CD4-positive, alpha-beta T cell (primary cell): ENCODE data around the gene DUSP19. TPM values are rescaled to one million over a fixed set of nuclear protein-coding genes. Genes with fewer than 3 reads are reported as not detected.
A peak's percentile ranks its signal among the peaks of the same experiment; 100 is the strongest.
"Not testable (repeated sequence)": the region's sequence is repeated elsewhere in the genome, so short reads cannot be mapped to it uniquely, and the experiment has no call there.

Experiments
- ATAC-seq: fragments of 200-7000 bp; cut with Tn5 transposase; one replicate; pipeline ENCODE4 v1.10.0; 2022; ENCODE audit warnings: mild to moderate bottlenecking; ENCODE audit not compliant: poor library complexity
- CTCF ChIA-PET: fragments of 350-600 bp; sonication (Branson Sonifier 250); formaldehyde crosslinking; loops from one replicate; lab custom pipeline; 2021; ENCODE audit warnings: antibody characterized with exemption, inconsistent platforms; lab: Charles Lee
- POLR2A ChIA-PET: fragments of 350-600 bp; sonication (Branson Sonifier 250); formaldehyde crosslinking; loops from one replicate; lab custom pipeline; 2021; ENCODE audit warnings: antibody characterized with exemption, inconsistent platforms; lab: Charles Lee
- DNase-seq, 14 experiments: peaks; one replicate each; pipeline ENCODE4 v3.0.0-alpha.2; 2013 to 2020; ENCODE audit warnings: mixed read lengths in 2 of 14
- H3K27ac ChIP-seq, 2 donors: one replicate each; pipeline versions ENCODE4 v1.5.1 to v1.7.0; 2013; ENCODE audit warnings: low read length in 2 of 2, low read depth in 1 of 2, mild to moderate bottlenecking in 1 of 2
- H3K27me3 ChIP-seq, 2 experiments: 1 replicate in 1 of 2; 2 replicates in 1 of 2; pipeline versions ENCODE4 v1.6.1 to v1.7.0; 2013; ENCODE audit warnings: low read length in 2 of 2, control low read depth in 1 of 2, mild to moderate bottlenecking in 1 of 2, moderate library complexity in 1 of 2; ENCODE audit not compliant: insufficient read depth in 2 of 2, control insufficient read depth in 1 of 2
- H3K36me3 ChIP-seq: one replicate; pipeline ENCODE4 v1.6.1; 2013; ENCODE audit warnings: low read length, control low read depth; ENCODE audit not compliant: insufficient read depth
- H3K4me1 ChIP-seq: one replicate; pipeline ENCODE4 v1.6.1; 2013; ENCODE audit warnings: low read length, control low read depth; ENCODE audit not compliant: insufficient read depth
- H3K4me3 ChIP-seq: one replicate; pipeline ENCODE4 v1.5.1; 2013; ENCODE audit warnings: mild to moderate bottlenecking, low read length, moderate library complexity
- H3K9me3 ChIP-seq, 2 experiments: 1 replicate in 1 of 2; 2 replicates in 1 of 2; pipeline versions ENCODE4 v1.6.1 to v1.7.0; 2013; ENCODE audit warnings: low read length in 2 of 2, mild to moderate bottlenecking in 2 of 2, control low read depth in 1 of 2, moderate library complexity in 1 of 2; ENCODE audit not compliant: control insufficient read depth in 1 of 2, insufficient read depth in 1 of 2
- H3K27ac Mint-ChIP-seq: one replicate; pipeline ENCODE4 v1.8.0; 2020; ENCODE audit warnings: mixed read lengths
- H3K27me3 Mint-ChIP-seq: one replicate; pipeline ENCODE4 v1.8.0; 2021; ENCODE audit warnings: mixed read lengths
- H3K36me3 Mint-ChIP-seq: one replicate; pipeline ENCODE4 v1.8.0; 2021; ENCODE audit warnings: low read depth, mixed read lengths
- H3K4me1 Mint-ChIP-seq: one replicate; pipeline ENCODE4 v1.8.0; 2021; ENCODE audit warnings: low read depth, mixed read lengths
- H3K4me3 Mint-ChIP-seq: one replicate; pipeline ENCODE4 v1.8.0; 2020; ENCODE audit warnings: mild to moderate bottlenecking, mixed read lengths
- H3K9me3 Mint-ChIP-seq: one replicate; pipeline ENCODE4 v1.8.0; 2020; ENCODE audit warnings: mixed read lengths
- CTCF ChIP-seq: fragments of 200-600 bp; IDR thresholded peaks from one replicate; pipeline ENCODE4 v1.8.0; 2022; ENCODE audit warnings: antibody characterized with exemption, mild to moderate bottlenecking
- intact Hi-C, 2 experiments: fragments of 100-400 bp; cut with DNase I in 1 of 2; cut with micrococcal nuclease in 1 of 2; formaldehyde crosslinking; loops; one replicate each; pipeline versions ENCODE4 v1.15.1 to v1.9.0; 2023 to 2025; cut with DNase I, micrococcal nuclease
- total RNA-seq, 174 experiments: library from RNA in 2 of 174; stranded (reverse) in 2 of 174; gene quantifications; one replicate each; pipeline ENCODE4 v1.2.3 and lab custom pipeline; 2021 to 2026

The DUSP19 gene
- total RNA-seq, 2 experiments from 2014 or later: 0.14 to 0.50 TPM

DNA sequence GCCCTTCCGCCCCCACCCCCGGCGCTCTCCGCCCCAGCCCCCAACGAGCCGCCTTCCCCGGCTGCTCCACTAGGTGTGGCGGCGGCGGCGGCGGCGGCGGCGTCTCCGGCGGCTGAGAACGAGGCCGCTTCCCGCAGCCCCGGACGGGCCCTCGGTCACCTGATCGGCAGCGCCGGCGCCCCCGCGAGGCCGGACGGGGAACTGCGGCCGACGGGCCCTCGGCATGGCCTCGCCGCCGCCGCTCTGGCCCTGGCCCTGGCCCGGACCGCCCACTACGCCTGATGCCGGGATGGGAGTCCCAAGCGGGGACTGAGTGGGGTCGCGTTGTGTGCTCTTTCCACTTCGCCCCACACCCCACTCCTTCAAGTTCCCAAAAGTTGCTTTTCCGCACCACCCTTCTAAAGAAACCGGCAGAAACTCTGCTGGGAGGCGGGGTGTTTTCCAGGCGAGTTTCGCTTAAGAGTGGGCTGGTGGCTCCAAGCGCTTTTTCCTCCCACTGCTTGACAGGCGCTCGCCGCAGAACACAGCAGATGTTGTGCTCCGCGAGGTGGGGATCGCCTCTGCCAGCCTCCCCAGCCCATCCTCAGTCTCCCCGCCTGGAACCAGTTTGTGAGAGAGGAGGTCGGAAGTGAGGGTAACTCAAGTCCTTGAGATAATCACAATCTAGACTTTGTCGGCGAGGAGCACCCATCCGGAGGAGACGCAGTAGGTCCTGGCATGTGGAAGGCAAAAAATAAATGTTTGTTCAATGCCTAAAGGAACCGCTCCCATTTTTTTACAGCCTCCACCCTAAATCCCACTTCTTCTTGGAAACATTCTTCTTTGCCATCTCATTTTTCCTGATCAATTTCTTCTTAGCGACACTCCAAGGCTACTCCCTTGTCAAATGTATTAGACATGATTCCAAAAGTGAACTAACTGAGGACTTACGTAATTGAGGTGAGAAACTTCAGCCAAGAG, 39.9 kb upstream of the DUSP19 start, which contains the start of gene NCKAP1:
NCKAP1 (minus strand) TSS at position 117 of the 960 bp plus-strand sequence. CDS start 358 bp downstream, outside the sequence.
- Mint-ChIP-seq H3K4me3 (peak within 1 kb of the TSS; percentile 91), H3K9me3 (no peaks in the 10 kb centered on the region), H3K27ac (peak within 1 kb of the TSS; percentile 40), H3K4me1 (peaks cover 39% of the 10 kb centered on the region), H3K27me3 (peaks cover 32% of the 10 kb centered on the region), H3K36me3 (no peaks in the 10 kb centered on the region)
- Histone ChIP-seq H3K27ac (no peak within 1 kb of the TSS), H3K36me3 (no peaks in the 10 kb centered on the region), H3K9me3 (no peaks in the 10 kb centered on the region), H3K4me3 (peak within 1 kb of the TSS; percentile 65), H3K27me3 (peaks cover 3 to 55% of the 10 kb centered on the region in 2 experiments), H3K4me1 (peaks cover 15% of the 10 kb centered on the region)
- DNase-seq (peak; percentile 63 to 91 (median 81)), ATAC-seq (peak; percentile 85)
- intact Hi-C loops: loop anchor here (2.0 to 5.0 kb wide), 4 partner anchors 84 to 1731 kb away; partner anchors contain the start of gene DNAJC10 (in 2 of the 2)
- POLR2A ChIA-PET: interaction anchor here (1.3 kb wide), 1 partner anchor 84 kb away, joined by 5 read pairs; no protein-coding TSS in a partner anchor
- peak; percentile 64 for TF ChIP-seq CTCF
- CTCF ChIA-PET: interaction anchor here (1.3 kb wide), 1 partner anchor 39 kb away, joined by 3 read pairs; no protein-coding TSS in a partner anchor

- no peak overlapping the region for H3K4me3 Mint-ChIP-seq
- no peaks in the 10 kb centered on the region for H3K36me3 Mint-ChIP-seq
- ChIA-PET CTCF (no interaction called here), POLR2A (no interaction called here)
- peaks cover 5 to 40% of the 10 kb centered on the region in 2 experiments for H3K27me3 ChIP-seq
- TF ChIP-seq CTCF: no peak
- no peak overlapping the region for H3K27ac Mint-ChIP-seq
- no peaks in the 10 kb centered on the region for H3K9me3 ChIP-seq
- ATAC-seq (no peak), DNase-seq (no peak)
- no peaks in the 10 kb centered on the region for H3K9me3 Mint-ChIP-seq
- no peak overlapping the region for H3K4me3 ChIP-seq
- peaks cover 15% of the 10 kb centered on the region for H3K4me1 ChIP-seq
- no peak overlapping the region for H3K27ac ChIP-seq
- no peaks in the 10 kb centered on the region for H3K36me3 ChIP-seq
- H3K27me3 Mint-ChIP-seq: peaks cover 17% of the 10 kb centered on the region
- H3K4me1 Mint-ChIP-seq: peaks cover 34% of the 10 kb centered on the region
- intact Hi-C loops: loop anchor here in 1 of 2 experiments (2.0 kb wide), 1 partner anchor 36 kb away; no protein-coding TSS in a partner anchor
These were observed 37.9 kb upstream of the DUSP19 start for GRCh38 chr2:183040604-183041003.

DNA sequence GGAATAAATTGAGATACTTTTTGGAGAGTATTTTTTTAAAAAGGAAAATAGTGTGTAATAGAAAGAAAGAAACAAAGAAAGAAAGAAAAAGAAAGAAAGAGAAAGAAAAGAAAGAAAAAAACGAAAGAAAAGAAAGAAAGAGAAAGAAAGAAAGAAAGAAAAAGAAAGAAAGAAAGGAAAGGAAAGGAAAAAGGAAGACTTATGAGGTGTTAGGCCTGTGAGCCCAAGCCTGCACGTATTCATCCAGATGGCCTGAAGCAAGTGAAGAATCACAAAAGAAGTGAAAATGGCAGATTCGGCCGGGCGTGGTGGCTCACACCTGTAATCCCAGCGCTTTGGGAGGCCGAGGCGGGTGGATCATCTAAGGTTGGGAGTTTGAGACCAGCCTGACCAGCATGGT, 35.0 kb upstream of the DUSP19 start:
- H3K36me3 Mint-ChIP-seq, H3K4me1 ChIP-seq, H3K27ac Mint-ChIP-seq, H3K4me3 Mint-ChIP-seq, H3K27ac ChIP-seq, POLR2A ChIA-PET, CTCF ChIA-PET, H3K36me3 ChIP-seq, H3K9me3 Mint-ChIP-seq, intact Hi-C loops, DNase-seq, H3K9me3 ChIP-seq, ATAC-seq, H3K4me3 ChIP-seq: not testable (repeated sequence)
- peaks cover 10 to 40% of the 10 kb centered on the region in 2 experiments for H3K27me3 ChIP-seq
- Mint-ChIP-seq H3K27me3 (peaks cover 16% of the 10 kb centered on the region), H3K4me1 (peaks cover 14% of the 10 kb centered on the region)

- CTCF ChIA-PET, H3K9me3 ChIP-seq, H3K4me1 ChIP-seq, H3K9me3 Mint-ChIP-seq, intact Hi-C loops, H3K36me3 ChIP-seq, H3K4me3 ChIP-seq, H3K27ac Mint-ChIP-seq, H3K4me1 Mint-ChIP-seq, POLR2A ChIA-PET, H3K36me3 Mint-ChIP-seq, DNase-seq, H3K27ac ChIP-seq, H3K4me3 Mint-ChIP-seq, ATAC-seq: not testable (repeated sequence)
- H3K27me3 Mint-ChIP-seq: peaks cover 15% of the 10 kb centered on the region
- peaks cover 11 to 12% of the 10 kb centered on the region in 2 experiments for H3K27me3 ChIP-seq
These were observed 30.9 kb upstream of the DUSP19 start for GRCh38 chr2:183047486-183048125.
